GM23248 (cell line): ENCODE results near the gene NDEL1. TPM values are rescaled to one million over a fixed set of nuclear protein-coding genes. Genes with fewer than 3 reads are reported as not detected.

ENCODE experiments used
- DNase-seq: peaks from one replicate; pipeline ENCODE4 v3.0.0-alpha.2; 2015
- H2AFZ ChIP-seq: fragments of 200-600 bp; sonication (generic); 2 replicates; pipeline ENCODE4 v1.6.1; 2016; ENCODE audit warnings: antibody characterized with exemption
- H3F3A ChIP-seq: fragments of 200-600 bp; sonication (generic); 2 replicates; pipeline ENCODE4 v1.6.1; 2016; ENCODE audit warnings: mild to moderate bottlenecking, antibody characterized with exemption, mixed run types; ENCODE audit not compliant: insufficient read depth
- H3K27ac ChIP-seq: fragments of 200-600 bp; sonication (generic); 2 replicates; pipeline ENCODE4 v1.5.1; 2016; ENCODE audit warnings: mild to moderate bottlenecking
- H3K27me3 ChIP-seq: fragments of 200-600 bp; sonication (generic); replicated peaks from 2 replicates; pipeline ENCODE4 v1.6.1; 2016; ENCODE audit warnings: mild to moderate bottlenecking; ENCODE audit not compliant: insufficient read depth
- H3K36me3 ChIP-seq: fragments of 200-600 bp; sonication (generic); 2 replicates; pipeline ENCODE4 v1.6.1; 2016; ENCODE audit warnings: low read depth, mild to moderate bottlenecking
- H3K4me1 ChIP-seq: fragments of 200-600 bp; sonication (generic); 2 replicates; pipeline ENCODE4 v1.6.1; 2016; ENCODE audit warnings: mild to moderate bottlenecking; ENCODE audit not compliant: insufficient read depth
- H3K4me2 ChIP-seq: fragments of 200-600 bp; sonication (generic); one replicate; pipeline ENCODE4 v1.6.1; 2016; ENCODE audit warnings: mild to moderate bottlenecking; ENCODE audit not compliant: unreplicated experiment
- H3K4me3 ChIP-seq: fragments of 200-600 bp; sonication (generic); 2 replicates; pipeline ENCODE4 v1.5.1; 2016; ENCODE audit warnings: mild to moderate bottlenecking
- H3K79me2 ChIP-seq: fragments of 200-600 bp; sonication (generic); 2 replicates; pipeline ENCODE4 v1.6.1; 2016; ENCODE audit warnings: mild to moderate bottlenecking; ENCODE audit not compliant: insufficient read depth
- H3K9ac ChIP-seq: fragments of 200-600 bp; sonication (generic); 2 replicates; pipeline ENCODE4 v1.6.1; 2016; ENCODE audit warnings: mild to moderate bottlenecking
- H3K9me2 ChIP-seq: fragments of 200-600 bp; sonication (generic); 2 replicates; pipeline ENCODE4 v1.6.1; 2016; ENCODE audit warnings: mixed run types, mild to moderate bottlenecking, moderate library complexity; ENCODE audit not compliant: insufficient read depth
- H3K9me3 ChIP-seq: fragments of 200-600 bp; sonication (generic); one replicate; pipeline ENCODE4 v1.6.1; 2017; ENCODE audit warnings: low read depth
- H4K20me1 ChIP-seq: fragments of 200-600 bp; sonication (generic); 2 replicates; pipeline ENCODE4 v1.6.0; 2016; ENCODE audit not compliant: insufficient read depth
- EZH2 ChIP-seq: fragments of 200-600 bp; sonication (generic); IDR thresholded peaks from 2 replicates; pipeline ENCODE4 v1.6.1; 2018; ENCODE audit warnings: antibody characterized with exemption, mild to moderate bottlenecking; ENCODE audit not compliant: insufficient read depth, poor library complexity, severe bottlenecking
- EZH2phosphoT487 ChIP-seq: fragments of 200-600 bp; sonication (generic); IDR thresholded peaks from 2 replicates; pipeline ENCODE4 v1.6.1; 2018; ENCODE audit warnings: antibody characterized with exemption, moderate library complexity, mild to moderate bottlenecking, low read depth; ENCODE audit not compliant: insufficient read depth
- WGBS, 2 experiments: methylation state at CpG; one replicate each; pipeline ENCODE4 v1.1.6; 2015 to 2017; ENCODE audit warnings: low lambda C conversion rate in 2 of 2, low coverage in 1 of 2; ENCODE audit errors: missing lambda C conversion rate in 2 of 2; 5-methylcytosine and 5-hydroxymethylcytosine counted together
- in situ Hi-C: fragments of 300-500 bp; cut with MboI; formaldehyde crosslinking; loops from 2 replicates; pipeline ENCODE4 v1.15.0; 2020
- polyA plus RNA-seq: library from polyadenylated mRNA; unstranded; fragments of >200 nt; fragmentation: Nextera tagmentation; extraction: Ambion mirVana; gene quantifications from 2 replicates; pipeline ENCODE4 v1.2.1, GENCODE V29; 2016
- total RNA-seq: library from RNA; depleted of rRNA; stranded (reverse); fragments of >200 nt; shearing (Covaris generic); gene quantifications from 2 replicates; pipeline ENCODE4 v1.2.3, GENCODE V29; 2014

The NDEL1 gene
- total and polyA plus RNA-seq, 2 experiments from 2014 or later, result 74.9 to 111 TPM

DNA sequence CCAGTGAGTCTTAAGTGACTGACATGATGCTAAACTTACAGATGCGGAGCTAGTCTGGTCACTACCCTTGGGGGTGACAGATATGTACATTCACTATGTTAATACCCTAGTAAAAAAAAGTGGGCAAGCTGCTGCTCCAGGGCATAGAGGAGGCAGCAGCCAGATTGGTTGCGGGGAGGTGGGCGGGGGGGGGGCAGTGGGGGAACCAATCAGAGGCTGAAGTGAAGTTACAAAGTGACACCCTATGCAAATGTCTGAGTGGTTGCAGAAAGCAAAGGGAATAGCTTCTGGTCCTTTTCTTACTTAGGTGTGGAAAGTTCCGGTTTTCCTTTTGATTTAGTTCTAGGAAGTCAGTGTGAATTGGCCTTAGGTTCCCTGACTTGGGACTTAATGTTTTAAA lies 12.1 kb downstream of the NDEL1 start:
- Histone ChIP-seq H3K36me3 (peaks cover 81% of the 10 kb centered on the region), H3K9me2 (no peaks in the 10 kb centered on the region), H3K79me2 (peaks cover 100% of the 10 kb centered on the region), H2AFZ (no peak overlapping the region), H4K20me1 (peaks cover 7% of the 10 kb centered on the region; the same call in 1 of the 2 replicates), H3K4me3 (no peak overlapping the region), H3K27me3 (no peaks in the 10 kb centered on the region), H3K4me1 (no peaks in the 10 kb centered on the region), H3F3A (peaks cover 15% of the 10 kb centered on the region; the same call in 1 of the 2 replicates), H3K4me2 (no peak overlapping the region), H3K9ac (no peak overlapping the region), H3K9me3 (no peaks in the 10 kb centered on the region), H3K27ac (no peak overlapping the region)
- in situ Hi-C loops, result no loop called here
- TF ChIP-seq EZH2 (no peak), EZH2phosphoT487 (no peak)
- WGBS, 2 experiments, result 83 to 92% methylated on average over 3 to 4 of the region's 4 CpGs
- DNase-seq, result no peak

GRCh38 chr17:8448310-8448709 lies 12.6 kb downstream of the NDEL1 start:
- no peak overlapping the region for H3K4me2 ChIP-seq
- no peaks in the 10 kb centered on the region for H3K9me3 ChIP-seq
- no peak overlapping the region for H3K9ac ChIP-seq
- H3K36me3 ChIP-seq, result peaks cover 87% of the 10 kb centered on the region
- H3K27ac ChIP-seq, result no peak overlapping the region
- no peak overlapping the region for H2AFZ ChIP-seq
- in situ Hi-C loops, result no loop called here
- 66 to 78% methylated on average over 3 of the region's 3 CpGs for WGBS, 2 experiments
- H3K4me3 ChIP-seq, result no peak overlapping the region
- H4K20me1 ChIP-seq, result peaks cover 7% of the 10 kb centered on the region; the same call in 1 of the 2 replicates
- no peaks in the 10 kb centered on the region for H3K27me3 ChIP-seq
- H3F3A ChIP-seq, result peaks cover 15% of the 10 kb centered on the region; the same call in 1 of the 2 replicates
- peaks cover 100% of the 10 kb centered on the region for H3K79me2 ChIP-seq
- TF ChIP-seq EZH2phosphoT487, result no peak
- no peak for TF ChIP-seq EZH2
- no peak for DNase-seq
- no peaks in the 10 kb centered on the region for H3K9me2 ChIP-seq
- H3K4me1 ChIP-seq, result no peaks in the 10 kb centered on the region

- H3K36me3 ChIP-seq, result peaks cover 85% of the 10 kb centered on the region
Observed at GRCh38 chr17:8451933-8452614, 16.4 kb downstream of the NDEL1 start.

DNA sequence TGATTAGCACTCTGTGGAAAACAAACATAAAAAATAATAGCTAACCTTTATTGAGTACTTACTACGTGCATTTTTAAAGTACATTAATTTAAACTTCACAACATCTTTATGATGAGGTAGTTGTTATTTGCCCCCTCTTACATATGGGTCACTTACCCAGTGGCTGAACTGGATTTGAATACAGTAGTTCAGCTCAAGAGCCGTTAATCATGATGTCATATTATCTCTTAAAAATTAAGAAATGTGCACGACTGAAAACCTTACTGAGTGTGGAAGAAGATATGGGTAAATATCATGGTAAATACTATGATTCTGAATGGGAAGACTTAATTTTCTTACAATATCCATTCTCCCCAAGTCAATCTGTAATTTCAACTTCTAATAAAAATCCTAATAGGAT lies 17.6 kb downstream of the NDEL1 start:
- H3K27me3 ChIP-seq, result no peaks in the 10 kb centered on the region
- TF ChIP-seq EZH2phosphoT487 (no peak), EZH2 (no peak)
- H2AFZ ChIP-seq, result no peak overlapping the region
- no peaks in the 10 kb centered on the region for H4K20me1 ChIP-seq
- H3K4me1 ChIP-seq, result no peaks in the 10 kb centered on the region
- no peak for DNase-seq
- peaks cover 10% of the 10 kb centered on the region; the same call in 1 of the 2 replicates for H3F3A ChIP-seq
- peaks cover 86% of the 10 kb centered on the region for H3K36me3 ChIP-seq
- 53 to 59% methylated on average over 3 of the region's 3 CpGs for WGBS, 2 experiments
- H3K9me2 ChIP-seq, result no peaks in the 10 kb centered on the region
- H3K27ac ChIP-seq, result no peak overlapping the region
- H3K9me3 ChIP-seq, result no peaks in the 10 kb centered on the region
- no peak overlapping the region for H3K4me2 ChIP-seq
- H3K4me3 ChIP-seq, result no peak overlapping the region
- H3K79me2 ChIP-seq, result peaks cover 100% of the 10 kb centered on the region
- in situ Hi-C loops, result no loop called here
- H3K9ac ChIP-seq, result no peak overlapping the region

More at GRCh38 chr17:8451933-8452614, 16.4 kb downstream of the NDEL1 start:
- no peaks in the 10 kb centered on the region for H3K4me1 ChIP-seq
- 85 to 86% methylated on average over 8 of the region's 8 CpGs for WGBS, 2 experiments
- no peak for TF ChIP-seq EZH2phosphoT487
- no peak for TF ChIP-seq EZH2
- H3K27me3 ChIP-seq, result no peaks in the 10 kb centered on the region
- no peaks in the 10 kb centered on the region for H4K20me1 ChIP-seq
- in situ Hi-C loops, result no loop called here
- H3K4me2 ChIP-seq, result no peak overlapping the region
- no peak for DNase-seq
- H2AFZ ChIP-seq, result no peak overlapping the region
- H3K4me3 ChIP-seq, result no peak overlapping the region
- no peaks in the 10 kb centered on the region for H3K9me2 ChIP-seq
- H3F3A ChIP-seq, result peaks cover 7% of the 10 kb centered on the region; the same call in 1 of the 2 replicates
- H3K27ac ChIP-seq, result no peak overlapping the region
- H3K79me2 ChIP-seq, result peaks cover 100% of the 10 kb centered on the region
- no peak overlapping the region for H3K9ac ChIP-seq
- no peaks in the 10 kb centered on the region for H3K9me3 ChIP-seq
